KOPT-K1 (cell line): Measurements from ENCODE around the gene GDF10.

Experiments
- H3K27ac ChIP-seq: fragments of 200-600 bp; sonication (generic); 2 replicates; pipeline ENCODE4 v1.5.1; 2016; ENCODE audit warnings: antibody characterized with exemption, mild to moderate bottlenecking, low read depth, low read length; ENCODE audit not compliant: poor library complexity, severe bottlenecking
- H3K36me3 ChIP-seq: fragments of 200-600 bp; sonication (generic); 2 replicates; pipeline ENCODE4 v1.5.1; 2017; ENCODE audit warnings: antibody characterized with exemption, mild to moderate bottlenecking, low read length, moderate library complexity; ENCODE audit not compliant: insufficient read depth
- H3K9me3 ChIP-seq: fragments of 200-600 bp; sonication (generic); 2 replicates; pipeline ENCODE4 v1.5.1; 2017; ENCODE audit warnings: antibody characterized with exemption, low read length, mild to moderate bottlenecking; ENCODE audit not compliant: insufficient read depth, poor library complexity, severe bottlenecking

Gene GDF10

DNA sequence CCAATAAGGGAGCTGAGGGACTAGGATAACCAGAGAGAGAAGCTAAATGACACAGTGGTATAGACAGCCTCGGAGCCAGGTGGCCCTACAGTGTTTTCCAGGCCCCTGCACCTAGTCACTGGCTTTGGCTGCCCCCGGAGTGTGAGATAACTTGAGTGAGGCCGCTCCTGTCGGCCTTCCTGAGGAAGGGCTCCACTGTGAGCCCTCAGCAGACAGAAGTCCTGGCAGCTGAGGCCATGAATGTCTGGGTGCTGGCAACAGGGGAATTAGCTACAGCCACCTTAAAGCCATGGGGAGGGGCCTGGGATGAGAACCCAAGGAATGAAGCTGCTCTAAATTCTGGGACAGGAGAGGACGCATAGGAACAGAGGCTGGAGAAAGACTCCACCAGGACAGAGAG is 4.6 kb upstream of the GDF10 start:
- H3K27ac ChIP-seq, result no peak overlapping the region
- no peaks in the 10 kb centered on the region for H3K9me3 ChIP-seq
- no peaks in the 10 kb centered on the region for H3K36me3 ChIP-seq

DNA sequence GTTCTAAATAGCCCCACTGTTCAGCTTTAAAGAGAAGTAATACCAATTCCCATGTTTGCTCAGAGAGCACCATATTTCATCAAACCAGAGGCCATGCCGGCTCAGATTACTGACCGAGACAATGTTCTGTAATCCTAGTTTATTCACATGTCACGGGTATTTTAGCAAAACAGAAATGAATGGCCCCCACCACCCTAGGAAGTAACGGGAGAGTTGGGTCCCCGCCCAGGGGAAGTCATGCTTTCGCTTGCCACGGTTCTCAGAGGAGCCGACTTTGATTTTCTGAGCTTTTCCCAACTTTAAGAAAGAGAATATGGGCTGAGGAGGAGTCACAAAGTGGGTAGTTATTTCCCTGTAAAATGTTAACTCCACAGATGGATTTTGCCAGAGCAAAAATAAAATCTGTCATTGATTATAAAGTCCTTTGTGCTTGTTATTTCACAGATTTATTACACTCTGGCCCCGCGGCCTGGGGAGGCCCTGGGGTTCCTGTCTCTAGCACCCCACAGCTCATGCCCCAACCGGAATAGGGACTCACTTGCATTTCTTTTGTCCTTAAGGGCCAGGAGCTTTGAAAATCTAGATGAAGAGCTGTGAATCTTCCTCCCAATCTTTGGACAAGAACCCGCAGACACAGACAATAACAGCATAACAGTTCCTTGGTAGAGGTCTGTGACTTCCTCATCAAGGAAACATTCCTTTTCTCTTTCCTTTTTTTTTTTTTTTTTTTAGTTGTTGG is 3.7 kb upstream of the GDF10 start:
- Histone ChIP-seq H3K9me3 (no peaks in the 10 kb centered on the region), H3K36me3 (no peaks in the 10 kb centered on the region), H3K27ac (no peak overlapping the region)

DNA sequence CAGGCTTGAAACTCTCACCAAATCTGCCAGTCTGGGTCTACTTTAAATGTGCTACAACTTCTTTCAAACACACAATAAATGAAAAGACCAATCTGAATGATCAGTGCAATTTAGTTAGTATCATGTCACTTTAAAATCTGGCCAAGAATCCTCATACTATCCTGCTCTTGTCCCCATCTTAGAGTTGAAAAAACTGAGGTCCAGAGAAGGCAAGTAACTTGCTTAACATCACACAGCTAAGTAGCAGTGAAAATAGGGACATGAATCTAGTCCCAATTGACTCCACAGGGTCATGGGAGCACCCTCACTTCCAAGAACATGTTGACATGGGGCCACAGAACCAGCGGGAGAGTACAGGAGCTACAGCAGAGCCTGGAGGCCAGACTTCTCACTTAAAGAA is 3.1 kb upstream of the GDF10 start:
- Histone ChIP-seq H3K27ac (no peak overlapping the region), H3K36me3 (no peaks in the 10 kb centered on the region), H3K9me3 (no peaks in the 10 kb centered on the region)

DNA sequence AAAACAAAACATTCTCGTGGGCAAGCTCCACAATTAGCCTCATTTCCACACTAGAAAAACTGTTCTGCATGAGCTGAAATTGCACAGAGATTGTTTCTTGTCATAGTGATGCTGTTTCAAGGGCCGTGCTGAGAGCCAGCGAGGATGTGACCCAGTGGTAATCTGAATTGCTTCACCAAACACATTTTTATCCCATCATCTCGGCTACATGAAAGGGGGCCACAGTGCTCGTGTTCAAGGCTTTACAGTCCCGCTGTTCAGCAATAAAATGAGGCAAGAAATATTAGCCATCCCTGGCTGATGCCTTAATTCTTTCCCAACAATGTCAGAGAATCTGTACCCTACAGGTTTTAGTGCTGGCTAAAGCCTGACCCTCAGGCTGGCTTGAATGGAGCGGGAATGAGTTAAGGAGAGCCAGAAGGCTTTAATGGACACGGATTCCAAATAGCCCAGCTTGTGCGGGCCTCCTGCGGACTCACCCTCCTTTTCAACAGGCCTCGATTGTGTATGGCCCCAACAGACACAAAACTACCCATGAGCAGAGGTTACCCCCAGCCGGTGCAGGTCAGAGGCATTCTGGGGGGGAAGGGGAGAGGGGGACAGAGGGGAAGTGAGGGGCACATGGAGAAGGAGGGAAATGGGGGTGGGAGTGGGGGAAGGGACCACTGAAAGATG is 2.0 kb upstream of the GDF10 start:
- no peak overlapping the region for H3K27ac ChIP-seq
- H3K36me3 ChIP-seq, result no peaks in the 10 kb centered on the region
- no peaks in the 10 kb centered on the region for H3K9me3 ChIP-seq

DNA sequence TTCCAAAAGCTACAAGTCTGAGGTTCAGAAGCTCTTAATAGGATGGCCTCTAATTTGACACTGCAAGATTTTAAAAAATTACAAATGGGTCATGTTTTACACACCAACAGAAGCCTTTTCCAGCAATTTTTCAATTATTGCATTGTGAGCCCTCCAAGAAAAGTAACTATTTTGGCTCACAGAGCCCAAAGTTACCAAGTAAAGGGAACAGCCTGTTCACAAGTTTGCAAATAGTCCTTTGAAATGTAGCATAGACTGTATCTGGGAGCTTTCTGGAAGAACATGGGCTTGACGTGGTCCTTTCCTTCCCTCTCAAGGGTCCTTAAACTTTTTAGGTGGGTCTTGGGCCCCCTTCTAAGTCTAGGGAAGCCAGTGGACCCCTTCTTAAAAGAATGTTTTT is 1.3 kb upstream of the GDF10 start:
- H3K9me3 ChIP-seq, result no peaks in the 10 kb centered on the region
- no peaks in the 10 kb centered on the region for H3K36me3 ChIP-seq
- no peak overlapping the region for H3K27ac ChIP-seq

DNA sequence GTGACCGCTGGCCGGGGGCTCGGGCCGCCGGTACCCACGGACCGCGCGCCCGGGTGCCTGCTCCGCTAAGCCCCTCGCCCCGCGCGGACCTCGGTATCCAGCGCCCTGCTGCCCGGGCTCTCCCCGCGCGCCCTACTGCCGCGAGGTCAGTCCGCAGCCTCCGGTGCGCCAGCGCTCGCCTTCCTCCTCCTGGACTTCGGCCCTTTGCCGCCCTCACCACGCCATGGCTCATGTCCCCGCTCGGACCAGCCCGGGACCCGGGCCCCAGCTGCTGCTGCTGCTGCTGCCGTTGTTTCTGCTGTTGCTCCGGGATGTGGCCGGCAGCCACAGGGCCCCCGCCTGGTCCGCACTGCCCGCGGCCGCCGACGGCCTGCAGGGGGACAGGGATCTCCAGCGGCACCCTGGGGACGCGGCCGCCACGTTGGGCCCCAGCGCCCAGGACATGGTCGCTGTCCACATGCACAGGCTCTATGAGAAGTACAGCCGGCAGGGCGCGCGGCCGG is 483 bp downstream of the GDF10 start:
- Histone ChIP-seq H3K9me3 (no peaks in the 10 kb centered on the region), H3K27ac (no peak overlapping the region), H3K36me3 (no peaks in the 10 kb centered on the region)

DNA sequence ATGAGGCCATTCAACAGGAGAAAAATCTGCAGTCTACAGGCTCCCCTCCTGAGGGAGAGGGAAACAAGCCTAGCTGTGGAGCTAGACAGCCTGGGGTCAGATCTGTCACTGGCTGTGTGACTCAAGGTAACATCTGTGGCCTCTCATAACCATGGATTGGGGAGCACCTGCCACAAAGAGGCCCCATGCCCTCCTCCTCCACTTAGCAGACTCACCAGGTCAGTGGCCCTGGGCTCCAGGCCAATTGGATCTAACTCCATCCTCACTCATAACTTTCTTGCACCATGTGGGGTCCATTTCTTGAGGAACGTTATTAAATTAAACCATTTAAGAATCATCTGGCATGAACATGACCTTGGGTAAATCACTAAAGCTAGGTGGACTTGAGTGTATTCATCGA is 1.8 kb downstream of the GDF10 start:
- Histone ChIP-seq H3K36me3 (no peaks in the 10 kb centered on the region), H3K27ac (no peak overlapping the region)

DNA sequence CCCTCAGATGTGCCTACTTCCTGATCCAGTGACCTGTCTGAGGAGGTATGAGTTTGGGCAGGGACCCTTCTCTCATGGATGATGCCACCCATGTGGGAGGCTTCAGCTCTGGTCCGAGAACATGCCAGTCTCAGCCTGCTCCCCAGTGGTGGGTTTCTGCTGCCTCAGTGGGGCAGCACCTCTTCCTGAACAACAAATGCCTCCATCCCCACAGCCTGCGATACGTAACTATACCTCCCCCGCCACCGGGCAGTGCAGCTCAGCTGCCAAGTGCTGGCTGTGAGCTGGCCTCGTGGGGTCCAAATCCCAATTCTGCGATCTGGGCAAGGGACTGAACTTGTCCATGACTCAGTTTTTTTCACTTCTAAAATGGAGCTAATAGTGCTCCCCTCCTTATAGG is 3.1 kb downstream of the GDF10 start:
- Histone ChIP-seq H3K27ac (no peak overlapping the region), H3K36me3 (no peaks in the 10 kb centered on the region), H3K9me3 (no peaks in the 10 kb centered on the region)

More for the DNA sequence above, 1.8 kb downstream of the GDF10 start:
- no peaks in the 10 kb centered on the region for H3K9me3 ChIP-seq

DNA sequence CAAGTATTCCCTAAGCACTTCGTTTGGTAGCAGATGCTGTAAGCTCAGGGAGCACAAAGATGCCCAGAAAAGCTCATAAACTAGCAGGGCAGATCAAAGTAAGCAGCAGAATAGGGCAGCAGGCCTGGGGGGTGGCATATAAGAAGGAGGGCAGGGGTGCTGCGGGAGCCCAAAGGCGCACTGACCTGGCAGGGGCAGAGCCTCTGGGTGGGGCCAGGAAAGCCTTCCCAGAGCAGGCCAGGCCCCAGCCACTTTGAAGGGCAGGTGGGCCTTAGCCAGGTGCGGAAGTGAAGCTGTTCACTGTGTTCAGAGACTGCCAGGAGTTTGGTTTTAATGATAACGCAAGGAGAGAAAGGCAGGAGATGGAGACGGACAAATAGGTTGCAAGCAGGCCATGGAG is 3.9 kb downstream of the GDF10 start:
- Histone ChIP-seq H3K9me3 (no peaks in the 10 kb centered on the region), H3K36me3 (no peaks in the 10 kb centered on the region), H3K27ac (no peak overlapping the region)

DNA sequence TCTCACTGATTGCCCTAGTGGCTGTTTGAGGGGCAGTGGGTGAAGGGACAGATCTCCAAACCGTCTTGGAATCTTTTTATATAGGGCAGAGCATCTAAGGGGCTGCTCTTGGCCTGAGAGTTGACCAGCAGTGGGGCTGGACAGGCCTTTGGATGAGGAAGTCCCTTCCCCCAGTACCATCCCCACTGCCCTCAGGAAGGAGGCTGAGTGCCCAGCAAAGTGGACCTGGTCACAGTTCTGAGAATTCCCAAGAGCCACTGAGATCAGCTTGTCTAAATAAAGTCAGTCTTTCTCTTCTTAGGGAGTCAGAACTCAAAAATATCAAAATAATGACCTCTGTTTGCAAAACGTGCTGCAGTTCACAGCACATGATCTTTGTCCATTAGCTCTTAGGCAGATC is 5.6 kb downstream of the GDF10 start:
- peak overlapping the region; percentile 50 for H3K27ac ChIP-seq
- H3K36me3 ChIP-seq, result no peaks in the 10 kb centered on the region
- H3K9me3 ChIP-seq, result no peaks in the 10 kb centered on the region

DNA sequence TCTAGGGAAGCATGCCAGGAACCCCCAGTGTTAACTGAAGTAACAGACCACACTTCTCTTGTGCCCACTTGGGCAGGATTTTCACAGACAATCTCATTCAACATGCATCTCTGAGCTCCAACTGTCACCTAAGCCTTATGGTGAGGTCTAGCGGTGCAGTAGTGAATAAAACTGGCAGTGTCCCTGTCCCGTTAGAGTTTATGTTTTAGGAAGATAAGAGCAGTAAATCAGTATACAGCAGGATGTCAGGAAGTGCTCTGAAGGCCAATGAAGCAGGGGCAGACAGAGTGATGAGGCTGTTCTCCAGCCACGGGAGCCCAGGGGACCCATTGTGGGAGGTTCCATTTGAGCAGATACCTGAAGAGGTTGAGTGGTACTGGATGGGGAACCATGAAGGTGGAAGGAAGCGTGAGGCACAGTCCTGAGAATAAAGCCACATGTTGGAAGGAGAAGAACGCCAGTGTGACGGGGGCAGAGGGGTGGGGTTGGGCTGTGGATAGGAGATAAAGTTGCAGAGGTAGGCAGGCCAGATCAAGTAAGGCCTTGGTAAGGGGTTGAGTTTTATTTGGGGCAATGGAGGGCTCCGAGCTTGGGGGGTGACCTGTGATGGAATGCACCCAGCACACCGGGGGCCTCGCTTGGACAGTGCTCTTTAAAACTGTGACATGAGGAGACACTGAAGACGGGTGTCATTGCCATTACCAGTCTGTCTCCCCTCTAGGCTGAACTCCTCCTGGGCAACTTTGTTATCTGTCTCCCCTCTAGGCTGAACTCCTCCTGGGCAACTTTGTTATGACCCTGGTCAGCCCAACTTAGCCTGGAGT is 6.6 kb downstream of the GDF10 start:
- Histone ChIP-seq H3K27ac (peak overlapping the region; percentile 50), H3K9me3 (no peaks in the 10 kb centered on the region), H3K36me3 (no peaks in the 10 kb centered on the region)

DNA sequence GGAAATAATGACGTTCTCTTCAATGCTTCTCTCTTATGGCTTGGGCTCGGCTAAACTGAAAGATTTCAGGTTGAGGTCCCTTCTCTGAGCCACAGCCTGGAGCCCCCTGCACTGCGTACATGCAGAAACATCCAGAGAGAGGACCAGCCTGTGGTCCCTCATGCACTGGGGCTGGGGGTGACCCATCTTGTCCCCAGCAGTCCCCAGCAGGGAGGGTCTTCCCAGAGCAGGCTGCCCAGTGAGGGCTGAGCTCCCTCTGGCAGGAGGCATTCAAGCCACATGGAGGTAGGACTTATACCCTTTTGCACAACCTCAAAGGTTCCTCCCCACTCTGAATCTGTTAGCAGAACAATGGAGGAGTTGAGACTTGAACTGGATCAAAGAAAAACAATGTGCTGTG is 7.4 kb downstream of the GDF10 start:
- Histone ChIP-seq H3K9me3 (no peaks in the 10 kb centered on the region), H3K27ac (peak overlapping the region; percentile 50), H3K36me3 (no peaks in the 10 kb centered on the region)

DNA sequence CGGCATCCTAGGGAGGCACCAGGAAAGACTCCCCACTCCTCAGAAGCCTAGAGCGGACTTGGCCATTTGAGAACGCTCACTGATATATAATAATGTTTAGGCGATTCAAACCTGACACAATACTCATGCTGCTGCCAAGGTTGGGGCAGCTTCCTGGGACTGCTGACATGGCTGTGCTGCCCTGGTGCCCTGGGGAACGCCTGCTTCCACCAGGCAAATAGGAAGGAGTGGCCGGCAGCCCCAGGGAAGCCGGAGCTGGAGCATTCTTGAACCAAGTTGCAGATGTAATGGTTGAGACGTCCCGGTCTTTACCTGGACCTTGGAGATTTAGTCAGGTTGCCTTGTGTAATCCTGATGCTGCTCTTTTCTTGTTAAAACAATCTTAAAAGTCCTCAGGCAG is 8.8 kb downstream of the GDF10 start:
- no peaks in the 10 kb centered on the region for H3K9me3 ChIP-seq
- peak overlapping the region; percentile 96 for H3K27ac ChIP-seq

DNA sequence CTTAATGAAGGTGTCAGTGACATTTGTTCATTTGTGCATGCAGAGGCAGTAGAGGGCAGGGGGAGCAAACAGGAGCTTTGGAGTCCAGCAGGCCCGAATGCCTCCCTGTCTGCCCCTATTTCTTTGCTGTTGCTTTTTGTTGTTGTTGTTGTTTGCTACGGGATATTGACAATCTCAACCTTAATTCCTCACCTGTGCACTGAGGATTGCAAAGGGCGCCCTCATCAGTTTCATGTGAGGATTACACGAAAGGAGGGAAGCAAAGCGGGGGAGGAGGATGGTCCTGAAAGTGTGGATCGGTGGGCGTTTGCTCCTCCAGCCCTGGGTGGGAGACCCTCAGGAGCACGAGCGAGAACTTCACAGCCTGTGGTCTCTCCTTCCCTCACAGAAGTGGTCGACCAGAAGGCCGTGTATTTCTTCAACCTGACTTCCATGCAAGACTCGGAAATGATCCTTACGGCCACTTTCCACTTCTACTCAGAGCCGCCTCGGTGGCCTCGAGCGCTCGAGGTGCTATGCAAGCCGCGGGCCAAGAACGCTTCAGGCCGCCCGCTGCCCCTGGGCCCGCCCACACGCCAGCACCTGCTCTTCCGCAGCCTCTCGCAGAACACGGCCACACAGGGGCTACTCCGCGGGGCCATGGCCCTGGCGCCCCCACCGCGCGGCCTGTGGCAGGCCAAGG is 9.6 kb downstream of the GDF10 start:
- H3K36me3 ChIP-seq, result no peaks in the 10 kb centered on the region
- peak overlapping the region; percentile 96 for H3K27ac ChIP-seq
- no peaks in the 10 kb centered on the region for H3K9me3 ChIP-seq

More for the DNA sequence above, 8.8 kb downstream of the GDF10 start:
- no peaks in the 10 kb centered on the region for H3K36me3 ChIP-seq

DNA sequence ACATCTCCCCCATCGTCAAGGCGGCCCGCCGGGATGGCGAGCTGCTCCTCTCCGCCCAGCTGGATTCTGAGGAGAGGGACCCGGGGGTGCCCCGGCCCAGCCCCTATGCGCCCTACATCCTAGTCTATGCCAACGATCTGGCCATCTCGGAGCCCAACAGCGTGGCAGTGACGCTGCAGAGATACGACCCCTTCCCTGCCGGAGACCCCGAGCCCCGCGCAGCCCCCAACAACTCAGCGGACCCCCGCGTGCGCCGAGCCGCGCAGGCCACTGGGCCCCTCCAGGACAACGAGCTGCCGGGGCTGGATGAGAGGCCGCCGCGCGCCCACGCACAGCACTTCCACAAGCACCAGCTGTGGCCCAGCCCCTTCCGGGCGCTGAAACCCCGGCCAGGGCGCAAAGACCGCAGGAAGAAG is 10.1 kb downstream of the GDF10 start:
- Histone ChIP-seq H3K36me3 (no peaks in the 10 kb centered on the region), H3K9me3 (no peaks in the 10 kb centered on the region), H3K27ac (peak overlapping the region; percentile 96)
